ENCODE data around the gene SLC10A3.

The SLC10A3 gene

DNA sequence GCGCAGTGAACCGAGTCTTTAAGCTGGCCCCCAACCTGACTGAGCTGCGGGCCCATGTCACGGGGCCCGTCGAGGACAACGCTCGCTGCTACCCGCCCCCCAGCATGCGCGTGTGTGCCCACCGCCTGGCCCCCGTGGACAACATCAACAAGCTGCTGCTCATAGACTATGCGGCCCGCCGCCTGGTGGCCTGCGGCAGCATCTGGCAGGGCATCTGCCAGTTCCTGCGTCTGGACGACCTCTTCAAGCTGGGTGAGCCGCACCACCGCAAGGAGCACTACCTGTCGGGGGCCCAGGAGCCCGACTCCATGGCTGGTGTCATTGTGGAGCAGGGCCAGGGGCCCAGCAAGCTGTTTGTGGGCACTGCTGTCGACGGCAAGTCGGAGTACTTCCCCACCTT is 30.1 kb downstream of the SLC10A3 start:
- DNase-seq, result no peak

- DNase-seq, result no peak
Measured at GRCh38 chrX:154459832-154460231, 30.6 kb downstream of the SLC10A3 start.

DNA sequence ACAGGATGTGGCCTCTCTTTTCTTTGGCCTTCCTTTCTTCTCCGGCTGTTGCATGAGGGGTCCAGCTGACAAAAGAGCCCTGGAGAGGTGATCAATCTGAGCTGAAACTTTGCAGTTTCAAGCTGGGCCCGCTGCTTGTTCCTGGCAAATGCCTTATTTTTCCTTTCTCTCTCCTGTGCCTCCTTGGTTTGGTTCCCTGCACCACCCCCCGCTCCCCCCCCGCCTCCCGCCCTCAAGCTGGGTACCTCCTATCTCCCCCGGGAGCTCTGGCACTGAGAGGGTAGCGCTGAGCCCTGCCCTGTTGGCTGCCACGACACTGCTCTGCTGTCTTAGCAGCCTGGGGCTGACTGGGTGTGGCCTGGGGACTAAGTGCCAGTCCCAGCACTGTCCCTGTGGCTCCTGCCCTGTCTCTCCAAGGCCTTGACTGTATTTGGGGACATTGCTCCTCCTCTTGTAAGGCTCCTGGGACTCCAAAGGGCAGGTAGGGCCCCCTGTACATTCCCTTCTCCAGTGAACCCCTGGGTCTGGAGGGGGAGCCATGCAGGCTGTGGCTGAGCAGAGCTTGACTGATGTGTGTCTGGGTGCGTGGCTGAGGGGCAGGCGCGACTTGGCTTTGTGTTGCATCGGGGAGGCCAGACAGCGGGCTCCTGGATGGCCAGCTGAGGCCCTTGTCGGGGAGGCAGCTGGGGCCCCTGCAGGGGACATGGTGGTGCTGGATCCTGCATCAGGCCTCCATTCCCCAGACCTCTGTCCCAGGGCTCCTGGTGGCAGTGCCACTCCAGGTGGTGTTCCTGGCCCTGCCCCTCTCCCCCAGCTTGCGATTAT is 31.3 kb downstream of the SLC10A3 start:
- DNase-seq, result peak in 1 of 2 experiments; percentile 1

DNA sequence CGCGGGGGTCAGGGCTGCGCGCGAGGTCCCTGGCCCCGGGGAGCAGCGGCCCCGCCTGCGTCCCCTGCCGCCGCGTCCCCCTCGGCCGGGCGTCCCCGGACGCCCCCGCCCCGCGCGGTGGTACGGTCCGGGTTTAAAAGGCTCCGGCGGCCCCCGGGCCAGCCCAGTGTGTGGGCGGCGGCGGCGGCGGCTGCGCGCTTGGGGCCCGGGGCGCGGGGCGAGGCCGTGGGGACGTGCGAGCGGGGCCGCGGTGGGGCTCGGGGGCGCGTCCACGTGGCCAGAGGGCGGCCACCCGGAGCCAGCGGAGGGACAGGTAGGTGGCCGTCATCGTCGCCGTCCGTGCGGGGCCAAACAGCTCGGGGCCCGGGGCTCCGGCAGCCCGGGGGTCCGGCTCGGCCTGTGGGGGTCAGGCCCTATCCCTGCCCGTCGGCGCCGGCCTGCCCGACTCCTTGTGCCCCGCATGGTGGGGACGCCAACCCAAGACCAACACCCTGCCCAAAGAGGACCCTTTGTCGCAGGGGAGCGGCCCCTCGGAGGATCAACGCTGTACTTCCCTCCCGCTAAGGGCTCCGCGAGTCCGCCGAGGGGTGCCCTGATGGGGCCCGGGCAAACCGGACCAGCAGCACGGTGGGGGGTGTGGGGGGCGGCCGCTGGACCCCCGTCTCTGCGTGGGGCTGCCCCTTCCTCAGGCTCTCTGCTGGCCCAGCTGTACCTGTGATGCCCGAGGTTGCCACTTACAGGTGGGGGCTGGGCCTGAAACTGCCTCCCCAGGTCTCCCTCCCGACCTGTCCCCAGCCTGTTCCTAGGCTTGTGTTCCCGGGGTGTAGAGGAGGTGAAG is 32.1 kb downstream of the SLC10A3 start, which contains the start of gene PLXNA3:
Gene PLXNA3, plus strand, starts transcription at position 166 of the 838 bp plus-strand sequence. CDS start 1,903 bp downstream, outside the sequence.
- DNase-seq, result no peak

DNA sequence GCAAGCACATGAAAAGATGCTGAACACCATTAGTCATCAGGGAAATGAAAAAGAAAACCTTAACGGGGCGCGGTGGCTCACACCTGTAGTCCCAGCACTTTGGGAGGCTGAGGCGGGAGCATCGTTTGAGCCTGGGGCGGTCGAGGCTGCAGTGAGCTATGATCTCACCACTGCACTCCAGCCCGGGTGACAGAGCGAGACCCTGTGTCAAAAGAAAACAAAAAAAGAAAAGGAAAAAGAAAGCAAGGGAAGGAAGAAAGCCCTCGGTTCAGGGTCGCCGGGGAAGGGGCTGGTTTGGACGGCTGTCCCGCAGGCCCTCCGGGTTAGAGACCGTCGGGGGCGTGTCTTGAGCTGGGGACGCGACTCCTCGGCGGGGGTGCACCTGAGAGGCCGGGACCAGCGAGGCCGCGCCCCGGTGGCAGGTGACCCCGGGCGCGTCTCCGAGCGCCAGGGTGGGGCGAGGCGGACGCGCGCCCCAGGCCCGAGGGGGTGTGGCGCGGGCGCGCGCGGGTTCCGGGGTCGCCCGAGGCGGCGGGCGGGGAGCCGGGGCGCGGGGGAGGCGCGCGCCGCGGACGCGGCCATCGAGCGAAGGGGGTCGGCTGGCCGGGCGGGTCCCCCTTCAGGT is 32.8 kb downstream of the SLC10A3 start:
- no peak for DNase-seq

GRCh38 chrX:154452823-154453222 is 37.6 kb downstream of the SLC10A3 start:
- DNase-seq, result no peak

- DNase-seq, result no peak
Measured at GRCh38 chrX:154450312-154450711, 40.1 kb downstream of the SLC10A3 start.

DNA sequence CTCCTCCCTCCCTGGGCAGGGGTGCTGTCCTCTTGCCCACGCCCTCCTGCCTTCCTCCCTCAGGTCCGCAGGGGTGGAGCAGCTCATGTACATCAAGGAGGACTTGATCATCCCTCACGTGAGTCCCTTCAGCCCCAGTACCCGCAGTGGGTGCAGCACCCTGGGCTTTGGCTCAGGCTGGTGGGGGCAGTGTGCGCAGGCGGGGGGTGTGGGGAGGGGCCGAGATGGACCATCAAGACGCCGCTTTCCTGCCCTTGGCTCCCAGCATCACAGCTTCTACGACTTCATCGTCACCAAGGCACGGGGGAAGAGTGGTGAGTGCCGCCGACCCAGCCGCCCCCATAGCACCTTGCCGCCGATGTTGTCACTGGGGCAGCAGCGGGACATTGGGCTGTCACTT is 40.8 kb downstream of the SLC10A3 start:
- no peak for DNase-seq

DNA sequence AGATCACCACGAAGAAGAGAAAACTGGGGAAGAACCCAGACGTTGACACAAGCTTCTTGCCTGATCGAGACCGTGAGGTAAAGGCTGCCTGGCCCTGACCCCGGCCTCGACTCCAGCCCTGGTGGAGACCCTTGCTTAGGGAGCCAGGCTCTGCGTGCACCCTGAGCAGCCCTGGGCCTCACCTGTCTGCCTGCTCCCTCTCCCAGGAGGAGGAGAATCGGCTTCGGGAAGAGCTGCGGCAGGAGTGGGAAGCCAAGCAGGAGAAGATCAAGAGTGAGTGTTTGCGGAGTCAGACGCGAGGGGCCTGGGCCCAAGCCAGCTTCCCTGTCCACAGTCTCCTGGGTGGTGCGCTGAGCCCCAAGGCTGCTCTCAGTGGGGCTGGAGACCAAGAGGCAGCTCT is 41.9 kb downstream of the SLC10A3 start:
- DNase-seq, result no peak

GRCh38 chrX:154446430-154446829 is 44.0 kb downstream of the SLC10A3 start:
- no peak for DNase-seq

DNA sequence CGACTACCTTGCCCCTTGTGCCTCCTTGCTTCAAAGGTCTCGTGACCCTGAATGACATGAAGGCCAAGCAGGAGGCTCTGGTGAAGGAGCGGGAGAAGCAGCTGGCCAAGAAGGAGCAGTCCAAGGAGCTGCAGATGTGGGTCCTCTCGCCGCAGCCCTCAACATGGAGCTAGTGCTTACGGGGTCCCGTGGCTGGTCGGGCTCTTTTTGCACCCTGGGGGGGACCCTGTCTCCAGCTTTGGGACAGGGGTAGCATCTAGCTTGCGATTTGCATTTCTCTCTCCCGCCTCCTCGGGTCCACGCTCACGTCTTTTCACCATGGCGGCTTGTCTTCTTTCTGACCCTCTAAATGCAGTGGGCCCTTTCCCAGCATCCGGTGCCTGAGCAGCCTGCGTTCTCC is 44.7 kb downstream of the SLC10A3 start:
- DNase-seq, result no peak

GRCh38 chrX:154444755-154445246 is 45.6 kb downstream of the SLC10A3 start:
- no peak for DNase-seq

DNA sequence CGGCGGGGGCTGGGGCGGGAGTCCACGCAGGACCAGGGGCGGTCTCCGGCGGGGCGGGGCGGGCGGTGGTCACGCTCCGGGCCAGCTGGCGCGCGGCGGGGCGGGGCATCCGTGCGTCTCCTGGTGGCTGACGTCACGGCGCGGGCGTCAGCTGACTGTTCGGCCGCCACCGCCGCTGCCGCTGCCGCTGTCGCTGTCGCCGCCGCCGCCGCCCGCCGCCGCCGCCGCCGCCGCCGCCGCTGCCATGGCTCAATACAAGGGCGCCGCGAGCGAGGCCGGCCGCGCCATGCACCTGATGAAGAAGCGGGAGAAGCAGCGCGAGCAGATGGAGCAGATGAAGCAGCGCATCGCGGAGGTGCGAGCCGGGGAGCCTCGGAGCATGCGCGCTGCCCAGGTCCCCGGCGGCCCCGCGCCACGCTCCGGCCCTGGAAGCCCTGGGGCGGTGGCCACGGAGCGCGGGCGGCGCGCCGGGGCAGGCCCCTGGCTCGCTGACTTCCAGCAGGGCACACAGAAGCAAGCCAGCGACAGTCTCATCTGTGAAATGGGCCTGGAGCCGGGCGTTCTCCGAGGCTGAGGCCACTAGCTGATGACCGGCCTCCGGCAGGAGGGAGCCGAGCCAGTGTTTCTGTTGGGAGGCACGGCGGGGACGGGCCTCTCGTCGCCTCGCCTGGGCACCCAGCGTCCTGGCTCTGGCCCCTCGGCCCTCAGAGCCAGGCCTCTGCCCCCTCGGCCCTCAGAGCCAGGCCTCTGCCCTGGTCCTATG is 46.3 kb downstream of the SLC10A3 start, which contains the start of gene FAM50A:
Gene FAM50A, plus strand, starts transcription at position 150 of the 763 bp plus-strand sequence. Its CDS starts 95 bp downstream, at position 245.
- DNase-seq, result peak; percentile 10 to 35

DNA sequence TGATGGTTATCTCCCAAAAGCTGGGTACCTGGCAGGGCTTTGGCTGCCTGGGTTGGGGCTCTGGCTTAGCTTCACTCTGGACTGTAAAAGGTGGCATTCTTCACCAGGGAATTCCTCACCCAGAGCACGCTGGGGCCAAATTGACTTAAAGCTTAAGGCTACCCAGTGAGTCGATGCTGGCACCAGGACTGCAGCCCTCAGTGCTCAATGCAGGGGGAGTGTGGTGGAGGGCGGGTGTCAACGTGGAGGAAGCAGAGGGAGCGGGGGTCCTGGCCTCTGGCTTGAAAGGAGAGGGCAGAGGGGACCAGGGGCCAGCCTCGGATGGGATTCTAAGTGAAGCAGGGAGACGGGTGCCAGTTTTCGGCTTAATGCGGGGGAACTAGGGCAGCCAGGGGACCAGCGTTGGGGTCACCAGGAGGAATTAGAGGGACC is 46.9 kb downstream of the SLC10A3 start:
- no peak for DNase-seq

GRCh38 chrX:154441984-154442707 is 48.3 kb downstream of the SLC10A3 start:
- DNase-seq, result no peak

- DNase-seq, result no peak
Measured at GRCh38 chrX:154441564-154441963, 48.9 kb downstream of the SLC10A3 start.

DNA sequence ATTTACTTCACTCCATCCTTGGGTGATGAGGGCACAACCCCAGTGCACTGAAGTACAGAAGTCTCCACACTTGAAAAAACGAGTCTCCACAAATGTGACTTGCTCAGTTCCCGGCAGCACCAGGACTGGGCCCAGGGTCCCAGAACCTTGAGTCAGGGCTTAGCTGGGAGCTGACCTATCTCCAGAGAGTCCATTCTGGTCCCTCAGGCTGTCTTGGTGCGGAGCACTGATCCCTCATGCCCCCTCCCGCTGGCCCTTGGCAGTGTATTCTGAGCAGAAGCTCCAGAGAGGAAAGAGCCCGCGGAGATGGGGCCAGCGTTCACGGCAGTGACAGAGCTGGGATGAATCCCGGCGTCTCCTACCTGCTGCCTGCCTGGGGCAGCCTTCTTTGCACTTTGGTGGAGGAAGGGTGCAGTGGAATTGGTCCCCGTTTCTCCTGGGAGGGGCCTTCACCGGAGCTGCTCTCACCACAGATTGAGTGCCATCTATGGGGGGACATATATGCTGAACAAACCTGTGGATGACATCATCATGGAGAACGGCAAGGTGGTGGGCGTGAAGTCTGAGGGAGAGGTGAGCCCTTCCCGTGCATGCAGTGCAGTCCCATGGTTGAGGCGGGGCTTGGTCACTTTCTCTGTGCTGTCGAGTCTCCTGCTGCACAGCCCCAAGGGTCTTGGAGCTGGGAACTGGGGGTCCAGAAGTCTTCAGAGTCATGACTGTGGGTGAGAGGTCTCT is 49.6 kb downstream of the SLC10A3 start:
- DNase-seq, result no peak

DNA sequence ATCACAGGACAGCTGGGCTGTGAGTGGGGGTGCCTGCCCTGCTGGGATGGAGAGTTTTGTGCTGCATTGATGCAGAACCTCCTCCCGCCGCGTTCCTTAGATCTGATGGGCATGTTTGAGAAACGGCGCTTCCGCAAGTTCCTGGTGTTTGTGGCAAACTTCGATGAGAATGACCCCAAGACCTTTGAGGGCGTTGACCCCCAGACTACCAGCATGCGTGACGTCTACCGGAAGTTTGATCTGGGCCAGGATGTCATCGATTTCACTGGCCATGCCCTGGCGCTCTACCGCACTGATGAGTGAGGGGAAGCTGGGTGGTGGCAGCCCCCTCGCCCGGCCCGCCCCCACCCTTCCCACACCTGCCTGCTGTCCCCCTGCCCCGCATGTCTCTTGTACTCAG is 50.6 kb downstream of the SLC10A3 start:
- DNase-seq, result no peak

DNA sequence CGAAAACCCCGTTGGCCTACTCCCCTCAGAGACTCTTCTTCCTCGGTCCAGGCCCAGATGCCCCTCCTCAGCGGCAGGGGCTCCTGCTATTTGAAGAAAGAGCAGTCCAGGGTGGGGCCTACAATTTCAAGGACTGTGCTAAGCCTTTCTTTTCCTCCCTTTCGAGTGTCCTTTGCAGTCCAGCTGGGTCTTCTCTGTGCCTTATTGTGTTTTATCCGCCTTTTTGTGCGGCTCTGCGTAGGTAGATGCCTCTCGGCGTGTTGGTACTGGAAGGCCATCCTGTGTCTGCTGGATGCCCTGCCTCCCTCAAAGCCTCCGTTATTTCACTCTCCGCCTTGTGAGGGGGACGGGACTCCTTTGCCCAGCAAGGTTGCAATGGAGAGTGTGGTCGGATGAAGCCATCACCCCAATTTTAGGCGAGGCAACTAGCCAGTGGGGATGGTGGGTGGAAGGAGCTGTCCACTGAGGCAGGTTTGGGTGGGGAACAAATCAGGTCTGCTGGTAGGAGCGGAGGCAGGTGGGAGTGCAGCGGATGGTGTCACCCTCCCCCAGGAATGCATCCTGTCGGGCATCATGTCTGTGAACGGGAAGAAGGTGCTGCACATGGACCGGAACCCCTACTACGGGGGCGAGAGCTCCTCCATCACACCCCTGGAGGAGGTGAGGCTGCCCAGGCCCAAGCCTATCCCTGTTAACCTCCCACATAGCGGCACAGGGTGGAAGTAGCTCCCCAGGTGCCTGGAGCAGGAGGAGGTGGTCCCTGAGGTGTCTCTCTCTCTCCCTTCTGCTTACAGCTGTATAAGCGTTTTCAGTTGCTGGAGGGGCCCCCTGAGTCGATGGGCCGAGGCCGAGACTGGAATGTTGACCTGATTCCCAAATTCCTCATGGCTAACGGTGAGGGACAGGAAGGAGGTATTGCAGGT is 52.2 kb downstream of the SLC10A3 start:
- DNase-seq, result no peak
